GM23338 (cell line): ENCODE data around the gene CLSTN2. TPM values are rescaled to one million over a fixed set of nuclear protein-coding genes. Genes with fewer than 3 reads are reported as not detected.

ENCODE experiments used
- ATAC-seq: fragments of 200-7000 bp; cut with Tn5 transposase; 3 replicates; pipeline ENCODE4 v1.9.1; 2020
- DNase-seq: peaks from one replicate; pipeline ENCODE4 v3.0.0-alpha.2; 2015; ENCODE audit warnings: low spot score
- H2AFZ ChIP-seq: fragments of 200-600 bp; sonication (generic); 2 replicates; pipeline ENCODE4 v1.8.0; 2016; ENCODE audit warnings: antibody characterized with exemption, mild to moderate bottlenecking, moderate library complexity
- H3F3A ChIP-seq: fragments of 200-600 bp; sonication (generic); replicated peaks from 2 replicates; pipeline ENCODE4 v1.8.0; 2017; ENCODE audit warnings: antibody characterized with exemption, mixed run types, low read depth
- H3K27ac ChIP-seq: fragments of 200-600 bp; sonication (generic); 2 replicates; pipeline ENCODE4 v1.6.1; 2016; ENCODE audit warnings: low read depth
- H3K27me3 ChIP-seq: fragments of 200-600 bp; sonication (generic); 2 replicates; pipeline ENCODE4 v1.8.0; 2016; ENCODE audit warnings: mild to moderate bottlenecking, mixed run types, moderate library complexity; ENCODE audit not compliant: insufficient read depth
- H3K36me3 ChIP-seq: fragments of 200-600 bp; sonication (generic); 2 replicates; pipeline ENCODE4 v1.8.0; 2016; ENCODE audit warnings: mild to moderate bottlenecking; ENCODE audit not compliant: insufficient read depth
- H3K4me1 ChIP-seq: fragments of 200-600 bp; sonication (generic); 2 replicates; pipeline ENCODE4 v1.8.0; 2016; ENCODE audit warnings: mild to moderate bottlenecking, moderate library complexity; ENCODE audit not compliant: insufficient read depth
- H3K4me2 ChIP-seq: fragments of 200-600 bp; sonication (generic); 2 replicates; pipeline ENCODE4 v1.7.1; 2017; ENCODE audit warnings: mixed run types
- H3K4me3 ChIP-seq: fragments of 200-600 bp; sonication (generic); 2 replicates; pipeline ENCODE4 v1.6.1; 2016; ENCODE audit warnings: mixed run types
- H3K79me2 ChIP-seq: fragments of 200-600 bp; sonication (generic); replicated peaks from 2 replicates; pipeline ENCODE4 v1.8.0; 2017; ENCODE audit warnings: mild to moderate bottlenecking; ENCODE audit not compliant: insufficient read depth
- H3K9me2 ChIP-seq: fragments of 200-600 bp; sonication (generic); 2 replicates; pipeline ENCODE4 v1.8.0; 2017; ENCODE audit not compliant: insufficient read depth
- H4K20me1 ChIP-seq: fragments of 200-600 bp; sonication (generic); replicated peaks from 2 replicates; pipeline ENCODE4 v1.8.0; 2017; ENCODE audit warnings: mild to moderate bottlenecking; ENCODE audit not compliant: insufficient read depth
- H3K27ac Mint-ChIP-seq: 2 replicates; pipeline ENCODE4 v1.8.0; 2020; ENCODE audit warnings: inconsistent platforms, mild to moderate bottlenecking, moderate library complexity, mixed read lengths
- H3K27me3 Mint-ChIP-seq: 3 replicates; pipeline ENCODE4 v1.8.0; 2022; ENCODE audit warnings: low read depth, mild to moderate bottlenecking, moderate library complexity, mixed read lengths, inconsistent platforms; ENCODE audit not compliant: insufficient read depth, poor library complexity
- H3K36me3 Mint-ChIP-seq: 3 replicates; pipeline ENCODE4 v1.8.0; 2021; ENCODE audit warnings: low read depth, mild to moderate bottlenecking, inconsistent platforms, moderate library complexity, mixed read lengths
- H3K4me1 Mint-ChIP-seq: 3 replicates; pipeline ENCODE4 v1.8.0; 2020; ENCODE audit warnings: mild to moderate bottlenecking, inconsistent platforms, mixed read lengths
- H3K4me3 Mint-ChIP-seq: 3 replicates; pipeline ENCODE4 v1.8.0; 2021; ENCODE audit warnings: moderate library complexity, mild to moderate bottlenecking, inconsistent platforms, mixed read lengths
- H3K9me3 Mint-ChIP-seq: 3 replicates; pipeline ENCODE4 v1.8.0; 2020; ENCODE audit warnings: moderate library complexity, mild to moderate bottlenecking, inconsistent platforms, mixed read lengths
- CTCF ChIP-seq, 2 experiments: fragments of 200-600 bp in 1 of 2; sonication (generic) in 1 of 2; conservative IDR thresholded peaks; 2 replicates each; pipeline versions ENCODE4 v1.5.1 to v1.6.1; 2016 to 2017; ENCODE audit warnings: antibody characterized with exemption in 2 of 2, low read depth in 2 of 2, mild to moderate bottlenecking in 2 of 2, moderate library complexity in 1 of 2
- EZH2 ChIP-seq: fragments of 200-600 bp; sonication (generic); IDR thresholded peaks from one replicate; pipeline ENCODE4 v1.8.0; 2017; ENCODE audit warnings: antibody characterized with exemption, mild to moderate bottlenecking, low read depth; ENCODE audit not compliant: unreplicated experiment
- EZH2phosphoT487 ChIP-seq: fragments of 200-600 bp; sonication (generic); IDR thresholded peaks from one replicate; pipeline ENCODE4 v1.8.1; 2018; ENCODE audit warnings: antibody characterized with exemption; ENCODE audit not compliant: unreplicated experiment
- JUNB ChIP-seq: IDR thresholded peaks from one replicate; pipeline ENCODE4 v1.6.1; 2016; ENCODE audit warnings: antibody characterized with exemption; ENCODE audit not compliant: unreplicated experiment
- NANOG ChIP-seq: IDR thresholded peaks from 2 replicates; pipeline ENCODE4 v1.6.1; 2016; ENCODE audit warnings: antibody characterized with exemption, borderline replicate concordance
- REST ChIP-seq: IDR thresholded peaks from one replicate; pipeline ENCODE4 v1.6.1; 2018; ENCODE audit warnings: antibody characterized with exemption; ENCODE audit not compliant: unreplicated experiment
- STAT1 ChIP-seq: IDR thresholded peaks from one replicate; pipeline ENCODE4 v1.6.1; 2016; ENCODE audit warnings: antibody characterized with exemption; ENCODE audit not compliant: unreplicated experiment
- ZNF114 ChIP-seq: fragments of 250-450 bp; sonication (Bioruptor Pico); IDR thresholded peaks from 2 replicates; pipeline ENCODE4 v1.5.0; 2020; ENCODE audit warnings: mild to moderate bottlenecking, moderate library complexity
- ZNF331 ChIP-seq: fragments of 250-450 bp; sonication (Bioruptor Pico); IDR thresholded peaks from 2 replicates; pipeline ENCODE4 v1.5.0; 2020; ENCODE audit warnings: low read depth, mild to moderate bottlenecking, moderate library complexity
- polyA plus RNA-seq: library from polyadenylated mRNA; unstranded; fragments of >200 nt; fragmentation: Nextera tagmentation; extraction: Ambion mirVana; gene quantifications from 2 replicates; pipeline ENCODE4 v1.2.1, GENCODE V29; 2016
- total RNA-seq: library from RNA; depleted of rRNA; stranded (reverse); fragments of >200 nt; shearing (Covaris generic); gene quantifications from 2 replicates; pipeline ENCODE4 v1.2.3, GENCODE V29; 2014

CLSTN2 gene
- total and polyA plus RNA-seq, 2 experiments from 2014 or later, result 0.11 to 0.83 TPM

GRCh38 chr3:140428380-140428779 is 493.4 kb downstream of the CLSTN2 start:
- Histone ChIP-seq H3K4me2 (no peak overlapping the region), H3K9me2 (peaks cover 13% of the 10 kb centered on the region)
- peaks cover 16% of the 10 kb centered on the region for H3K4me1 Mint-ChIP-seq

GRCh38 chr3:140429791-140430190 is 494.8 kb downstream of the CLSTN2 start:
- Histone ChIP-seq H3K27me3 (no peaks in the 10 kb centered on the region), H3K9me2 (peaks cover 11% of the 10 kb centered on the region; the same call in 1 of the 2 replicates), H3F3A (no peaks in the 10 kb centered on the region), H3K27ac (no peak overlapping the region), H3K36me3 (no peaks in the 10 kb centered on the region), H3K4me3 (no peak overlapping the region), H4K20me1 (no peaks in the 10 kb centered on the region), H2AFZ (no peak overlapping the region), H3K79me2 (no peaks in the 10 kb centered on the region), H3K4me2 (no peak overlapping the region), H3K4me1 (0 out of 2 replicates have a peak, but pooled peaks cover 3% of the 10 kb centered on the region)
- Mint-ChIP-seq H3K4me1 (peaks cover 5% of the 10 kb centered on the region), H3K36me3 (no peaks in the 10 kb centered on the region), H3K27me3 (no peaks in the 10 kb centered on the region), H3K9me3 (no peaks in the 10 kb centered on the region), H3K27ac (no peak overlapping the region), H3K4me3 (no peak overlapping the region)
- DNase-seq (no peak), ATAC-seq (no peak)
- TF ChIP-seq NANOG, result no peak

More at GRCh38 chr3:140428380-140428779, 493.4 kb downstream of the CLSTN2 start:
- Histone ChIP-seq H3K4me1 (0 out of 2 replicates have a peak, but pooled peaks cover 3% of the 10 kb centered on the region), H3K27ac (no peak overlapping the region), H2AFZ (peak overlapping the region; percentile 72; the same call in 1 of the 2 replicates), H3F3A (no peaks in the 10 kb centered on the region), H4K20me1 (no peaks in the 10 kb centered on the region), H3K4me3 (no peak overlapping the region), H3K79me2 (no peaks in the 10 kb centered on the region), H3K36me3 (no peaks in the 10 kb centered on the region), H3K27me3 (no peaks in the 10 kb centered on the region)
- H3K27ac Mint-ChIP-seq, result no peak overlapping the region
- no peak for ATAC-seq
- no peak for DNase-seq
- TF ChIP-seq ZNF114 (CRISPR knock-in tag) (no peak), EZH2phosphoT487 (no peak)
- H3K36me3 Mint-ChIP-seq, result no peaks in the 10 kb centered on the region
- H3K9me3 Mint-ChIP-seq, result no peaks in the 10 kb centered on the region; the same call in 2 of the 3 replicates
- H3K4me3 Mint-ChIP-seq, result no peak overlapping the region
- no peaks in the 10 kb centered on the region for H3K27me3 Mint-ChIP-seq

GRCh38 chr3:140430494-140430893 is 495.5 kb downstream of the CLSTN2 start:
- H3K27ac ChIP-seq, result no peak overlapping the region
- no peak overlapping the region for H3K4me3 ChIP-seq
- 0 out of 2 replicates have a peak, but pooled peaks cover 10% of the 10 kb centered on the region for H3K9me2 ChIP-seq
- no peaks in the 10 kb centered on the region for H3F3A ChIP-seq
- H2AFZ ChIP-seq, result no peak overlapping the region
- Mint-ChIP-seq H3K9me3 (no peaks in the 10 kb centered on the region), H3K27ac (no peak overlapping the region), H3K4me3 (no peak overlapping the region), H3K36me3 (no peaks in the 10 kb centered on the region), H3K4me1 (peaks cover 5% of the 10 kb centered on the region), H3K27me3 (no peaks in the 10 kb centered on the region)
- H3K27me3 ChIP-seq, result no peaks in the 10 kb centered on the region
- no peak for TF ChIP-seq STAT1
- no peak for TF ChIP-seq NANOG
- TF ChIP-seq REST, result no peak
- no peak for TF ChIP-seq ZNF331 (CRISPR knock-in tag)
- TF ChIP-seq CTCF (conservative IDR thresholded peaks at IDR 0.05; ENCODE audit: low read depth in 2 of 2), result no peak
- no peak for TF ChIP-seq EZH2
- no peak for TF ChIP-seq JUNB
- H3K4me1 ChIP-seq, result 0 out of 2 replicates have a peak, but pooled peaks cover 3% of the 10 kb centered on the region
- no peaks in the 10 kb centered on the region for H3K36me3 ChIP-seq
- ATAC-seq (no peak), DNase-seq (no peak)
- no peaks in the 10 kb centered on the region for H4K20me1 ChIP-seq
- H3K79me2 ChIP-seq, result no peaks in the 10 kb centered on the region
- H3K4me2 ChIP-seq, result no peak overlapping the region
